AG04449 (cell line): Measurements from ENCODE around the gene TUSC1.
"Not testable (repeated sequence)": the region's sequence is repeated elsewhere in the genome, so short reads cannot be mapped to it uniquely, and the experiment has no call there.

Source experiments
- CTCF ChIA-PET: fragments of 350-600 bp; formaldehyde crosslinking; extraction: SDS; loops from one replicate; lab custom pipeline; 2021; ENCODE audit warnings: antibody characterized with exemption; lab: Yijun Ruan, JAX
- POLR2A ChIA-PET: fragments of 400-600, 350-600 bp; formaldehyde crosslinking; extraction: SDS; loops from one replicate; lab custom pipeline; 2020; ENCODE audit warnings: antibody characterized with exemption, inconsistent platforms; lab: Yijun Ruan, JAX
- DNase-seq: peaks from one replicate; pipeline ENCODE4 v3.0.0-alpha.2; 2010; ENCODE audit warnings: low read depth, low spot score
- H3K4me3 ChIP-seq: 2 replicates; pipeline ENCODE4 v1.5.1; 2011; ENCODE audit warnings: low read depth, mild to moderate bottlenecking, control low read depth, low read length
- TF ChIP-seq, protein P1 (sequence below): IDR thresholded peaks from one replicate; pipeline ENCODE4 v1.5.1; 2011; ENCODE audit warnings: mild to moderate bottlenecking, moderate library complexity, low read length, control low read depth, inconsistent platforms; ENCODE audit not compliant: insufficient read depth; ENCODE audit errors: missing control alignments

TUSC1 gene

GRCh38 chr9:25703701-25704357 lies 25.6 kb upstream of the TUSC1 start:
- TF ChIP-seq, protein P1, sequence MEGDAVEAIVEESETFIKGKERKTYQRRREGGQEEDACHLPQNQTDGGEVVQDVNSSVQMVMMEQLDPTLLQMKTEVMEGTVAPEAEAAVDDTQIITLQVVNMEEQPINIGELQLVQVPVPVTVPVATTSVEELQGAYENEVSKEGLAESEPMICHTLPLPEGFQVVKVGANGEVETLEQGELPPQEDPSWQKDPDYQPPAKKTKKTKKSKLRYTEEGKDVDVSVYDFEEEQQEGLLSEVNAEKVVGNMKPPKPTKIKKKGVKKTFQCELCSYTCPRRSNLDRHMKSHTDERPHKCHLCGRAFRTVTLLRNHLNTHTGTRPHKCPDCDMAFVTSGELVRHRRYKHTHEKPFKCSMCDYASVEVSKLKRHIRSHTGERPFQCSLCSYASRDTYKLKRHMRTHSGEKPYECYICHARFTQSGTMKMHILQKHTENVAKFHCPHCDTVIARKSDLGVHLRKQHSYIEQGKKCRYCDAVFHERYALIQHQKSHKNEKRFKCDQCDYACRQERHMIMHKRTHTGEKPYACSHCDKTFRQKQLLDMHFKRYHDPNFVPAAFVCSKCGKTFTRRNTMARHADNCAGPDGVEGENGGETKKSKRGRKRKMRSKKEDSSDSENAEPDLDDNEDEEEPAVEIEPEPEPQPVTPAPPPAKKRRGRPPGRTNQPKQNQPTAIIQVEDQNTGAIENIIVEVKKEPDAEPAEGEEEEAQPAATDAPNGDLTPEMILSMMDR = no peak
- no peak for DNase-seq
- no peak overlapping the region for H3K4me3 ChIP-seq
- ChIA-PET POLR2A (interaction anchor here (1.1 kb wide), 1 partner anchor 26 kb away, joined by 4 read pairs; no protein-coding TSS in a partner anchor), CTCF (interaction anchor here (1.3 kb wide), 1 partner anchor 12 kb away, joined by 4 read pairs; no protein-coding TSS in a partner anchor)

DNA sequence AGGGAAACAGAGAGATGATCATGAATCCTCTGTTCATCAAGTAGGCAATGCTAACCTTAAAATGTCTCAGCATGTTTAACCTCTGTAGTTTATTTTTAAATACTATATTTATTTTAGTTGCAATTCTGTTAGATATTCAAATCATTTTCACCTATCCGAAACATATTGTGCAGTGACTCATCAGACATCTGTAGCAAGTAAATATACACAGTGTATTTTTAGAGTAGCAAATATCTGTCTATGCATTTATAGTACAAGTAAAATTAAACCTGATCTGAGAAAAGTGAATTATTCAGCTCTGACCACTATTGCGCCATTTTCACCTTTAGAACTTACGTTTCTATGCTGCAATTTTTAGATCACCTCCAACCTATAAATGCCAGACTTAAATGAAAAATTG lies 24.3 kb upstream of the TUSC1 start:
- DNase-seq = no peak
- no peak overlapping the region for H3K4me3 ChIP-seq
- TF ChIP-seq, protein P1 = no peak
- ChIA-PET CTCF (no interaction called here), POLR2A (no interaction called here)

DNA sequence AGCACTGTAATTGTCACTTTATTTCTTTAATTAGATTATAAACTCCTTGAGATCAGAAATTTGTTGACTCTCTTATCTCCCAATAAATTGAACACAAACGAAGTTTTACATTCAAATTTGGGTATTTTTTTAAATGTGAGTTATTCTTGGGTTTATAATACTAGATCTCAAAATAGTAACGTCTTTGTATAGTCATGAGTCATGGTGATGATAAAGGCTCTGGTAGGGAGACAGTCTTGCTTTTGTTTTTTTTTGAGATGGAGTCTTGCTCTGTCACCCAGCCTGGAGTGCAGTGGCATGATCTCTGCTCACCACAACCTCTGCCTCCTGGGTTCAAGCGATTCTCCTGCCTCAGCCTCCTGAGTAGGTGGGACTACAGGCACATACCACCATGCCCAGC lies 22.7 kb upstream of the TUSC1 start:
- H3K4me3 ChIP-seq, DNase-seq, POLR2A ChIA-PET: not testable (repeated sequence)
- CTCF ChIA-PET = interaction anchor here (1.9 kb wide), 1 partner anchor 15 kb away, joined by 4 read pairs; no protein-coding TSS in a partner anchor

- TF ChIP-seq, protein P1 = no peak
- no peak overlapping the region for H3K4me3 ChIP-seq
- POLR2A ChIA-PET = no interaction called here
- no peak for DNase-seq
- CTCF ChIA-PET = interaction anchor here (1.9 kb wide), 1 partner anchor 16 kb away, joined by 4 read pairs; no protein-coding TSS in a partner anchor
Measured at GRCh38 chr9:25700430-25700829, 22.2 kb upstream of the TUSC1 start.

DNA sequence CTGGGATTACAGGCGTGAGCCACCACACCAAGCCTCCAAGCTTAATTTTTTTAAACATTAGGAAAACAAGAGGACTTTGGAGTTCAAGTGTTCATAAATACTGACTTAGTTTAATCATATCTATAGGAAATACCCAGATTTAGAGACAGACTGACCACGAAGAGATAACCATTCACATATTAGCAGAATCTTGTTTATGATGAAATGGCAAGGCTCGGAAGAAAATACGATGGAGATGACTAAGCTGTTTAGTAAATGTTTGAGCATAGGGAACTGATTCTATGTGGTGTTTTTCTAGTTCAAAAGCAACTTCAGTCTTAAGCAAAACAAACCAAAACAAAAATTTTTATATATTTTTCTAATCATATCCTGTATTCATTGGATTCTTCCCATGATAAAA lies 13.5 kb upstream of the TUSC1 start:
- POLR2A ChIA-PET = no interaction called here
- CTCF ChIA-PET = no interaction called here
- TF ChIP-seq, protein P1 = no peak
- H3K4me3 ChIP-seq = no peak overlapping the region
- DNase-seq = no peak

DNA sequence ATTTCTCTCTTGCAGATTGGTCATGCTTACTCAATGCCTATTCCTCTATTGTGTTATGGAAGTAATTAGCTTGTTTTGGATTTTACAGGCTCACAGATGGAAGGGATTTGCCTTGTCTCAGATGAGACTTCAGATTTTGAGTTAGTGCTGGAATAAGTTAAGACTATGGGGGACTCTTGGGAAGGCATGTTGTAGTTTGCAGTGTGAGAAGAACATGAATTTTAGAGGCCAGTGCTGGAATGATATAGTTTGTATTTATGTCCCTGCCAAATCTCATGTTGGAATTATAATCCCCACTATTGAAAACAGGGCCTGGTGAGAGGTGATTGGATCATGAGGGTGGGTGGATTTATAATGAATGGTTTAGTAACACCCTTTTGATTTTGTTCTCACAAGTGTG lies 6.1 kb upstream of the TUSC1 start:
- TF ChIP-seq, protein P1 = no peak
- no peak for DNase-seq
- POLR2A ChIA-PET = no interaction called here
- no peak overlapping the region for H3K4me3 ChIP-seq
- CTCF ChIA-PET = interaction anchor here (0.9 kb wide), 1 partner anchor 32 kb away, joined by 4 read pairs; no protein-coding TSS in a partner anchor
